ENCODE results near the gene SLC25A20.
A peak's percentile ranks its signal among the peaks of the same experiment; 100 is the strongest.
"Not testable (repeated sequence)": the region's sequence is repeated elsewhere in the genome, so short reads cannot be mapped to it uniquely, and the experiment has no call there.

Gene SLC25A20

GRCh38 chr3:48898383-48899234 lies at the start of gene SLC25A20:
TSS of gene SLC25A20 (minus strand) at chr3:48898882. CDS start at chr3:48898794, 88 bp downstream.
- DNase-seq (ENCODE audit: low read depth): peak; percentile 80

- DNase-seq (ENCODE audit: low read depth): no peak
Observed at GRCh38 chr3:48945891-48946549, 47.3 kb upstream of the SLC25A20 start.

- DNase-seq (ENCODE audit: low read depth): no peak
Observed at GRCh38 chr3:48945432-48945831, 46.8 kb upstream of the SLC25A20 start.

- DNase-seq (ENCODE audit: low read depth): no peak
Observed at GRCh38 chr3:48938689-48939088, 40.0 kb upstream of the SLC25A20 start.

GRCh38 chr3:48938156-48938555 lies 39.5 kb upstream of the SLC25A20 start:
- DNase-seq (ENCODE audit: low read depth): no peak

- DNase-seq (ENCODE audit: low read depth): no peak
Observed at GRCh38 chr3:48935530-48935929, 36.8 kb upstream of the SLC25A20 start.

- DNase-seq (ENCODE audit: low read depth): no peak
Observed at GRCh38 chr3:48934333-48934991, 35.8 kb upstream of the SLC25A20 start.

GRCh38 chr3:48931944-48932580 lies 33.4 kb upstream of the SLC25A20 start:
- DNase-seq (ENCODE audit: low read depth): no peak

- peak; percentile 42 for DNase-seq (ENCODE audit: low read depth)
Observed at GRCh38 chr3:48930590-48930989, 31.9 kb upstream of the SLC25A20 start.

GRCh38 chr3:48929358-48930035 lies 30.8 kb upstream of the SLC25A20 start:
- DNase-seq (ENCODE audit: low read depth): no peak

- DNase-seq (ENCODE audit: low read depth): no peak
Observed at GRCh38 chr3:48928679-48929078, 30.0 kb upstream of the SLC25A20 start.

- DNase-seq (ENCODE audit: low read depth): no peak
Observed at GRCh38 chr3:48927928-48928327, 29.2 kb upstream of the SLC25A20 start.

GRCh38 chr3:48926425-48927392 lies 28.0 kb upstream of the SLC25A20 start:
- no peak for DNase-seq (ENCODE audit: low read depth)

GRCh38 chr3:48919215-48920138 lies 20.8 kb upstream of the SLC25A20 start:
- DNase-seq (ENCODE audit: low read depth): peak; percentile 21

GRCh38 chr3:48918388-48919214 lies 19.9 kb upstream of the SLC25A20 start, which contains the start of gene ARIH2:
TSS of gene ARIH2 (plus strand) at chr3:48918842. CDS start at chr3:48927559, 8,717 bp downstream.
- DNase-seq (ENCODE audit: low read depth): peak; percentile 91

GRCh38 chr3:48915296-48915695 lies 16.6 kb upstream of the SLC25A20 start:
- no peak for DNase-seq (ENCODE audit: low read depth)

GRCh38 chr3:48907026-48907425 lies 8.3 kb upstream of the SLC25A20 start:
- DNase-seq (ENCODE audit: low read depth): not testable (repeated sequence)

GRCh38 chr3:48899273-48899672 lies 591 bp upstream of the SLC25A20 start:
- DNase-seq (ENCODE audit: low read depth): no peak
